ENCODE measurements around the gene SERPINB6.

Gene SERPINB6

DNA sequence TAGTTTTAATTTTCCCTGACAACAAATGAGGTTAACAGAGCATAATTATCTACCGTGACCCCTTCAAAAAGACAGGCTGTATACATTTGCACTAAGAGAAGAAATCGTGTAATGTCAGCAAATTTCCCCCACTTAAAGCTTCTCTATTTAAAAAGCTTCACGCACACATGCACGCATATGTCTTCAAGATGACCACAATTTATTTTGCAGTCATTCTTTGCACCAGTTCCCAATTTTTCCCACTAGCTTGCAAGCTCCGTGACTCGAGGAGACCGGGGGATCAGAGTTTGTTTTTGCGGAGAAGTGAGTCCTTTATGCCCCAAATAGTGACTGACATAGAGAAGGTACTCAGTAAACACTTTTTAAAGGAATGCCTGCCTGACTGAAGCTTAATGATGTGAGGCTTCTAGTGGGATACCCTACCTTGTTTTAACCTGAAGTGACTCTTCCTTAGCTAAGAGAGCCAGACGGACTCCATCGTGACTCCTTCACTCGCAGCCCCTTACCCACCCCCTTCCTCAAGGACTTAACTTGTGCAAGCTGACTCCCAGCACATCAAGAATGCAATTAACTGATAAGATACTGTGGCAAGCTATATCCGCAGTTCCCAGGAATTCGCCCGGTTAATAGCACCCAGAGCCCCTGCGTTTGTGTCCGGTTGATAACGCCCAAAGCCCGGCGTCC is 19.0 kb upstream of the SERPINB6 start:
- peak; percentile 42 for DNase-seq (ENCODE audit: low read depth)
- TF ChIP-seq, protein P1, sequence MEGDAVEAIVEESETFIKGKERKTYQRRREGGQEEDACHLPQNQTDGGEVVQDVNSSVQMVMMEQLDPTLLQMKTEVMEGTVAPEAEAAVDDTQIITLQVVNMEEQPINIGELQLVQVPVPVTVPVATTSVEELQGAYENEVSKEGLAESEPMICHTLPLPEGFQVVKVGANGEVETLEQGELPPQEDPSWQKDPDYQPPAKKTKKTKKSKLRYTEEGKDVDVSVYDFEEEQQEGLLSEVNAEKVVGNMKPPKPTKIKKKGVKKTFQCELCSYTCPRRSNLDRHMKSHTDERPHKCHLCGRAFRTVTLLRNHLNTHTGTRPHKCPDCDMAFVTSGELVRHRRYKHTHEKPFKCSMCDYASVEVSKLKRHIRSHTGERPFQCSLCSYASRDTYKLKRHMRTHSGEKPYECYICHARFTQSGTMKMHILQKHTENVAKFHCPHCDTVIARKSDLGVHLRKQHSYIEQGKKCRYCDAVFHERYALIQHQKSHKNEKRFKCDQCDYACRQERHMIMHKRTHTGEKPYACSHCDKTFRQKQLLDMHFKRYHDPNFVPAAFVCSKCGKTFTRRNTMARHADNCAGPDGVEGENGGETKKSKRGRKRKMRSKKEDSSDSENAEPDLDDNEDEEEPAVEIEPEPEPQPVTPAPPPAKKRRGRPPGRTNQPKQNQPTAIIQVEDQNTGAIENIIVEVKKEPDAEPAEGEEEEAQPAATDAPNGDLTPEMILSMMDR (IDR thresholded peaks at IDR 0.05; ENCODE audit: insufficient read depth, low read depth, low read length, missing control alignments), result no peak
- H3K4me3 ChIP-seq (ENCODE audit: low read length), result peak overlapping the region; percentile 87

DNA sequence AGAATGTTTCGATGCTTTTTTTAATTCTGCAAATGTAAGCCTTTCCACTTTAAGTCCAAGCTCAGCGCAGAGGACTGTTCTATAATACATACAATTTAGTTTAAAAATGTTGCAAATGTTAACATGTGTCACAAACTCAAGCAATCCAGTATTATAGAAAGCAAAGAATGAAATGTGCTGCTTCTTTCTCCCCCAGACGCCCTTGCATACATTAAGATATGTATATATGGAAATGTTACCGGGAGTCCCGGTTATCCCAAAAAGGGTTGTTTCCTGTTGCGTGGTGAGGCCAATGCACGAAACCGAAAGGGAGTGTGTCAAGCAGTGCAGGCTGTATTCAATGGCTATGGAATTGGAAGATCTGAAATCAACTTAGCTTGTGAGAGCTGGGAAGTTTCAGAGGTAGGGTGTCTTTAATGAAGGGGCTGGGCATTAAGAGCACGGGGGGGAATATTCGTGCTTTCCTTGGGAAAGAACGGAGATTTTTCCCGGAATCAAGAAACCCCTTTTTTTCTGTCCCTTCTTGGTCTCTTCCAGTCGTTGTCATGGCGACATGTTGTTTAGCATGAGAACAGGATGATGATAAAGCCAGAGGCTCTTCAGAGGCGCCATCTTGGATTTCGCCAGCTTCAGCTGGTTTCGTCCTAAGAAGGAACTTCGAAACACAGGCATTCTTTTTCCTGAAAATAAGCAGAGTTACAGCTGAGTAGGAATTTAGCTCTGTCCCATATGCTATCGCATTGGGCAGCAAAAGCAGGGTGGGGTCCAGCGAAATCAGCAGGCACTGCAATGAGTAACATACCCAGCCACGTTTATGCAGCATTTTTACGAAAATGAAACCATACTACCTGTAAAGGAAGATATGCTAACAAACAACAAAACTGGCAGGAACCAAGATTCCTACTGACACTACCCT is 18.2 kb upstream of the SERPINB6 start:
- DNase-seq (ENCODE audit: low read depth), result peak; percentile 98
- TF ChIP-seq, protein P1 (IDR thresholded peaks at IDR 0.05; ENCODE audit: insufficient read depth, low read depth, low read length, missing control alignments), result no peak
- peak overlapping the region; percentile 87 for H3K4me3 ChIP-seq (ENCODE audit: low read length)

DNA sequence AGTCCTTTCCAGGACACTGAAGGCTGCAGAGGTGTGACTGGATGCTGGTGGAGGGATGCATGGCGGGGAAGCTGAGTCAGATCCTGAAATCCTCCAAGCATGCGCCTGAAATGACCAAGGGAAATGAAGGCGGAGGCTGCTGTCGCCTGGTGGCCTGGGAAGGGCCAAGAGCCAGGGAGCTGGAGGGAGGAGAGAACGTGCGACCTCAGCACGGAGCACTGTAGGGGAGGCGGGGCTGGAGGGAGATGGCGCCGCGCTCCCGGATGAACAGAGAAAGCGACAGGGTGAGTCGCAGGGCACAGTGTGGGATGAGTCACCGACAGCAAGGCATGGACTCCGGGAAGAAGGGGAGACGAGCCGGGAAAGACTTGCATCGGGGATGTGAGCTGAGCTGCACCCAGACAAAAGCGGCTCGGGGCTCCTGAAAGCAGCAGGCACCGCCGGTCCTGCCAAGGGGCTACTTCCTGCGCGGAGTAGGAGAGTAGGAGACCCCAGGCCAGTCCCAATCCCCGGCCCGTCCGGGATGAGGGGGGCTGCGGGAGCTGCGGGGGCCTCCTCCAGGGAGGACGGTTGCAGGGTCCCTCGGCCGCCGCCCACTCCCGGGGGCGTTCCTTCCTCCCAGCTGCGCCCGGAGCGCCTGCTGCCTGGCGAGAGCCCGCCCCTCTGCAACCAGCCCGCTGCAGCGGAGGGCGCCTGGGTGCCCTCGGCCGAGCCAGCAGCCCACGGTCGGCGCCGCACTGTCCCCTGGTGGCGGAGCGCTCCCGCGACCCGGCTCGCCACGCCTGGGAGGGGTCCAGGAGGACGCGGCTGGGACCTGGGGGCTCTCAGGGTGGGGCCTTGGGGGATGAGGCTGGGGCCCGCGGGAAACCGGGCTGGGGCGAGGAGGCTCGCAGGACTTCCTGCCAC is 17.3 kb upstream of the SERPINB6 start:
- TF ChIP-seq, protein P1 (IDR thresholded peaks at IDR 0.05; ENCODE audit: insufficient read depth, low read depth, low read length, missing control alignments), result peak; percentile 39
- H3K4me3 ChIP-seq (ENCODE audit: low read length), result peak overlapping the region; percentile 87
- DNase-seq (ENCODE audit: low read depth), result peak; percentile 86

DNA sequence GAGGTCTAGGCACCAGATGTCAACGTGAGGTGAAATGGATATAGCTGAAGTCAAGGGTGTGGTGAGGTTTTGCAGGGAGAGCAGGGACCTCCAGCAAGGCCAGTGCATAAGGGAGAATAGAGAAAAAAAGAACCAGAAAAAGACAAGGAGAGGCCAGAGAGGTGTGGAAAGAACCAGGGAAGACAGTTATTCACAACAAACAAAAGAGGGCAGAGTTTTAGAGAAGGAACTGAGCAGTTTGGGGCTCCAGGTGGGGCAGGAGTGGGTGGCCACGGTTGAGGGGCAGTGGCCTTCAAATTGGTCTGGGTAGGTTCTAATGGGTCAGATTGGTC is 16.7 kb upstream of the SERPINB6 start:
- DNase-seq (ENCODE audit: low read depth), result no peak

DNA sequence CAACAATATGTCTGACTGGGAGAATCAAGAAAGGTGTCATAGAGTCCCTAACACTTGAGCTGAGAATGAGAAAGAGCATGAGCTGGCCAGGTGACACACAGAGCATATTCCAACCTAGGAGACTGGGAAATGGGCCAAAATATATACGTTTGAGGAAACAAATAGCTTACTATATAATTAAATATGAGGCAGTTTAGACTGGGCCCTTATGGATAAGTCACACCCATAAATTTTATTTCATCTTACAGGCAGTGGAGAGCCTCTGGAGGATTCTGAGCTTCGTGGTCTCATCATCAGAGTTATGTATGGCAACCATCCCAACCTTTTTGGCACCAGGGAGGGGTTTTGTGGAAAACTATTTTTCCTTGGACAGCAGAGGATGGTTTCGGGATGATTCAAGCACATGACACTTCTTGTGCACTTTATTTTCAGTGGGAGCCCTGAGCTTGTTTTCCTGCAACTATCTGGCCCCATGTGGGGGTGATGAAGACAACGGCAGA is 15.4 kb upstream of the SERPINB6 start:
- H3K4me3 ChIP-seq (ENCODE audit: low read length), result no peak overlapping the region
- TF ChIP-seq, protein P1 (IDR thresholded peaks at IDR 0.05; ENCODE audit: insufficient read depth, low read depth, low read length, missing control alignments), result no peak
- peak; percentile 91 for DNase-seq (ENCODE audit: low read depth)

More for the DNA sequence above, 16.7 kb upstream of the SERPINB6 start:
- H3K4me3 ChIP-seq (ENCODE audit: low read length), result peak overlapping the region; percentile 87
- TF ChIP-seq, protein P1 (IDR thresholded peaks at IDR 0.05; ENCODE audit: insufficient read depth, low read depth, low read length, missing control alignments), result no peak

DNA sequence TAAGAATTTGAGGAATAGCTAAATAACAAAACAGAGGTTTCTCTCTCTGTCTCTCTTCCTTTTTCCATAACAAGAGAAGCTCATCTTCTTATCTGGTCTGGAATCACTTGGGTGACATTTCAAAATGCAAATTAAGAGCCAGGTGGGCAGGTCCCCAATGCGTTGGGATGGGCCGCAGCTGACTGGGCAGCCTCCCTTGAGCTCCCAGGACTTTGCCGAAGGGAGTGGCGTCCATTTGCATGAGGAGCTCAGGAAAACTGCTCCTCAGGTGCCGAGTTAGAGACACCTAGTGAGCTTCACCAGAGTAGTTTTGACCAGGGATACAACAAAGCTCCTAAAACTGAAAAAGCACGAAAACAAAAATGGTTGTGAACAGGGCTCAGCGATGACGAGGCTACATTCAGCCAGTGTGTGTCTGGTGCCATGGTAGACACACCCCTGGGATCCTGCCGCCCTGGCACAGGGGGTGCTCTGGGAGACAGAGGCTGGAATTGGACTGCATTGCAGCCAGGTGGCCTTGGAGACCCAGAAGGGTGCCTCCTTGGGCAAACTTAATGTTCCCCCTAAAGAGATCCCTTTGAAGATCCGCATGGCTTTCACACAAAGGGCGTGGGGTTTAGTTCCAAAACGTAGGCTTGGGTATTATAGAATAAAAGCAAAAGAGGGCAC is 13.5 kb upstream of the SERPINB6 start:
- DNase-seq (ENCODE audit: low read depth), result no peak
- TF ChIP-seq, protein P1 (IDR thresholded peaks at IDR 0.05; ENCODE audit: insufficient read depth, low read depth, low read length, missing control alignments), result no peak
- no peak overlapping the region for H3K4me3 ChIP-seq (ENCODE audit: low read length)

Data from epithelial cell of esophagus (primary cell).